ENCODE results near the gene LRRC17. TPM values are rescaled to one million over a fixed set of nuclear protein-coding genes. Genes with fewer than 3 reads are reported as not detected.

The LRRC17 gene, protein sequence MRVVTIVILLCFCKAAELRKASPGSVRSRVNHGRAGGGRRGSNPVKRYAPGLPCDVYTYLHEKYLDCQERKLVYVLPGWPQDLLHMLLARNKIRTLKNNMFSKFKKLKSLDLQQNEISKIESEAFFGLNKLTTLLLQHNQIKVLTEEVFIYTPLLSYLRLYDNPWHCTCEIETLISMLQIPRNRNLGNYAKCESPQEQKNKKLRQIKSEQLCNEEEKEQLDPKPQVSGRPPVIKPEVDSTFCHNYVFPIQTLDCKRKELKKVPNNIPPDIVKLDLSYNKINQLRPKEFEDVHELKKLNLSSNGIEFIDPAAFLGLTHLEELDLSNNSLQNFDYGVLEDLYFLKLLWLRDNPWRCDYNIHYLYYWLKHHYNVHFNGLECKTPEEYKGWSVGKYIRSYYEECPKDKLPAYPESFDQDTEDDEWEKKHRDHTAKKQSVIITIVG
- 0.18 TPM in 1 of 2 replicates, not detected in the other for total RNA-seq

GRCh38 chr7:102912742-102913141, at the start of gene LRRC17:
TSS of gene LRRC17 (plus strand) at chr7:102913000. CDS start at chr7:102933914, 20,914 bp downstream.
- Mint-ChIP-seq H3K27me3 (ENCODE audit: low read depth) (peaks cover 10% of the 10 kb centered on the region), H3K4me1 (ENCODE audit: low read depth) (peaks cover 4% of the 10 kb centered on the region), H3K27ac (no peak within 1 kb of the TSS), H3K4me3 (ENCODE audit: low read depth) (no peak within 1 kb of the TSS), H3K36me3 (ENCODE audit: low read depth) (no peaks in the 10 kb centered on the region), H3K9me3 (peaks cover 4% of the 10 kb centered on the region)
- intact Hi-C loops (cut with micrococcal nuclease), result no loop called here
- DNase-seq (ENCODE audit: low spot score), result no peak

- intact Hi-C loops (cut with micrococcal nuclease), result no loop called here
- Mint-ChIP-seq H3K36me3 (ENCODE audit: low read depth) (no peaks in the 10 kb centered on the region), H3K27ac (no peak overlapping the region), H3K27me3 (ENCODE audit: low read depth) (peaks cover 15% of the 10 kb centered on the region), H3K4me1 (ENCODE audit: low read depth) (peaks cover 5% of the 10 kb centered on the region), H3K9me3 (no peaks in the 10 kb centered on the region), H3K4me3 (ENCODE audit: low read depth) (no peak overlapping the region)
- no peak for DNase-seq (ENCODE audit: low spot score)
These were observed 47.8 kb upstream of the LRRC17 start for GRCh38 chr7:102864958-102865357.

DNA sequence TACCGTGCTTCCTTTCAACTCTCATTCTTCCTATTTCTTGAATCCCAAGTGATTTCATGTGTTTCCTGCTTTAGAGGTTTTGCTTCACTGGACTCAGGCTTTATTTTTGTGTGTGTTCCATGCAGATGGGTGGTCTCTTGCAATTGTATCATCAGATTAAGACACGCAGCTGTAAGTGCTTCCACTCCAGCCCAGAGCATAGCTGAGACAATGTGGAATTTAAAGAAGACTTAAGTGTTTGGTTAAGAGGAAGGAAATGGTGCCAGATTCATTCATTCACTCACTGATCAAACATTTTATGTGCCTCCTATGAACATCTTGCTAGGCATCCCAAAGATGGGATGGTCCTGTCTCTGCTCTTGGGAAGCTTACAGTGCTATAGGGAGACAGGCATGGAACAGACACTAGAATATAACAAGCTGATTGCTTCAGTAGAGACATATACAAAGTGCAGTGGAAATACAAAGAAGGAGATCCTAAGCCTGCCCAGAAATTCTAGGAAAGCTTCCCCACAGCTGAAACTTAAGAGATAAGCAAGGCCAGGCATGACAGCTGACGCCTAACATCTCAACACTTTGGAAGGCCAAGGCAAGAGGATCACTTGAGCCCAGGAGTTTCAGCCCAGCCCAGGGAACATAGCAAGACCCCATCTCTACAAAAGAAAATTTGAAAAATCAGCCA, 46.1 kb upstream of the LRRC17 start:
- Mint-ChIP-seq H3K36me3 (ENCODE audit: low read depth) (no peaks in the 10 kb centered on the region), H3K27me3 (ENCODE audit: low read depth) (peaks cover 14% of the 10 kb centered on the region), H3K4me1 (ENCODE audit: low read depth) (peaks cover 5% of the 10 kb centered on the region), H3K27ac (no peak overlapping the region), H3K9me3 (no peaks in the 10 kb centered on the region), H3K4me3 (ENCODE audit: low read depth) (no peak overlapping the region)
- intact Hi-C loops (cut with micrococcal nuclease), result no loop called here
- no peak for DNase-seq (ENCODE audit: low spot score)

- Mint-ChIP-seq H3K27me3 (ENCODE audit: low read depth) (peaks cover 6% of the 10 kb centered on the region), H3K27ac (no peak overlapping the region), H3K4me1 (ENCODE audit: low read depth) (peaks cover 18% of the 10 kb centered on the region), H3K9me3 (no peaks in the 10 kb centered on the region), H3K36me3 (ENCODE audit: low read depth) (no peaks in the 10 kb centered on the region), H3K4me3 (ENCODE audit: low read depth) (no peak overlapping the region)
- intact Hi-C loops (cut with micrococcal nuclease), result no loop called here
- DNase-seq (ENCODE audit: low spot score), result no peak
These were observed 43.6 kb upstream of the LRRC17 start for GRCh38 chr7:102869195-102869594.

- Mint-ChIP-seq H3K4me3 (ENCODE audit: low read depth) (no peak overlapping the region), H3K27ac (no peak overlapping the region), H3K4me1 (ENCODE audit: low read depth) (peaks cover 36% of the 10 kb centered on the region), H3K27me3 (ENCODE audit: low read depth) (peaks cover 2% of the 10 kb centered on the region), H3K36me3 (ENCODE audit: low read depth) (no peaks in the 10 kb centered on the region), H3K9me3 (no peaks in the 10 kb centered on the region)
- no peak for DNase-seq (ENCODE audit: low spot score)
- intact Hi-C loops (cut with micrococcal nuclease), result loop anchor here (10.0 kb wide), 1 partner anchor 202 kb away; the partner anchor contains the start of genes ARMC10 and FBXL13
These were observed 40.3 kb upstream of the LRRC17 start for GRCh38 chr7:102872460-102872859.

DNA sequence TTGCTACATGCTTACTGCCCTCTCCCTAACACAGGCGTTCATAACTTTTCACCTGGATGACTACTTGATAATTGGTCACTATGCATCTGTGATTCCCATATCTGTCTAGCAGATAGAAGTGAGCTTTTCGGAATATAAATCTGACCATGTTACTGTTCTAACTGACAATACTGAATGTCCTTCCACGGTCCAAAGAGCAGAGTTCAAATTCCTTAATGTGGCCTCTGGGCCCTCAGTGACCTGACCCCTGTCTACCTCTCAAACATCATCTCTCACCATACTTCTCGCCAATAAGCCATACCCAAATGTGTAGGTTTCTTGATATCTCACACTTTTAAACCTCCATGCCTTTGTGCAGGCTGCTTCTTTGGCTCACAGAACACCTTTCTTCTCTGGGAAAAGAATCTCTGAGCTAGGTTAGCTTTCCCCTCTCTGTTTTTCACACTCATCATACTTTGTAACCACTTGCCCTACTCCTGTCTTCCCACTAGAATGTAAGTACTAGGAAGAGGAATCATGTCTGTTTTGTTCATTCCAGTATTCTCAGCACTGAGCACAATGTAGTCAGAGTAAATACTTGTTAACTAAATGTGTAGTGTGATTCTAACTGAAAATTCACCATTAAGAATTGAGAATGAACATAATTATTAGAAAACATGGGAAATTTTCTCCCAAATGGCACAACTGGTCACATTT, 39.2 kb upstream of the LRRC17 start:
- Mint-ChIP-seq H3K9me3 (no peaks in the 10 kb centered on the region), H3K27ac (peak overlapping the region; percentile 29), H3K27me3 (ENCODE audit: low read depth) (peaks cover 2% of the 10 kb centered on the region), H3K36me3 (ENCODE audit: low read depth) (no peaks in the 10 kb centered on the region), H3K4me1 (ENCODE audit: low read depth) (peaks cover 33% of the 10 kb centered on the region), H3K4me3 (ENCODE audit: low read depth) (no peak overlapping the region)
- intact Hi-C loops (cut with micrococcal nuclease), result loop anchor here (1.0 to 10.0 kb wide), 2 partner anchors 59 to 201 kb away; partner anchors contain the start of genes ARMC10 and FBXL13
- no peak for DNase-seq (ENCODE audit: low spot score)

- H3K27ac Mint-ChIP-seq, result peak overlapping the region; percentile 28
- peaks cover 33% of the 10 kb centered on the region for H3K4me1 Mint-ChIP-seq (ENCODE audit: low read depth)
- intact Hi-C loops (cut with micrococcal nuclease), result loop anchor here (1.0 to 10.0 kb wide), 2 partner anchors 60 to 201 kb away; partner anchors contain the start of genes ARMC10 and FBXL13
- no peak overlapping the region for H3K4me3 Mint-ChIP-seq (ENCODE audit: low read depth)
- H3K36me3 Mint-ChIP-seq (ENCODE audit: low read depth), result no peaks in the 10 kb centered on the region
- no peaks in the 10 kb centered on the region for H3K9me3 Mint-ChIP-seq
- H3K27me3 Mint-ChIP-seq (ENCODE audit: low read depth), result peaks cover 2% of the 10 kb centered on the region
- peak; percentile 17 for DNase-seq (ENCODE audit: low spot score)
These were observed 38.5 kb upstream of the LRRC17 start for GRCh38 chr7:102874166-102874829.

DNA sequence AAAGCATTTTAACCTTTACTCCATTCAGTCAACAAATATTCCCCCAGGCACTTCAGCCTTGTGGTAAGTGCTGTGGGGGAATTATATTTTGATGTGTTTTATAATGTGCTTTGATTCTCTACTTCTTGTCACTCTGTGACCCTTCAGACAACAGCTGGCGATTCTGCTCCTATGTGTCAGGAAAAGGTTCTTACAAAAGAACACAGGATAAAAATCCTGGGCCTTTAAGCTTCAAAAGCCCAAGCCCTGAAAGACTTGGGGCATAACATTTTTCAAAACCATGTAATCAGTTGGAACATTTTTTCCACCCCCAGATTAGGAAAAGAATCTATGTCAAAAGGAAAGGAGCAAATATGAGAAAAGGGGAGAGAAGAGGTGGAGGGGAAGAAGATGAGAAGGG, 37.8 kb upstream of the LRRC17 start:
- H3K27ac Mint-ChIP-seq, result no peak overlapping the region
- intact Hi-C loops (cut with micrococcal nuclease), result loop anchor here (1.0 to 10.0 kb wide), 3 partner anchors 40 to 200 kb away; partner anchors contain the start of genes ARMC10 and FBXL13

GRCh38 chr7:102875700-102876295, 37.0 kb upstream of the LRRC17 start:
- no peak overlapping the region for H3K27ac Mint-ChIP-seq
- no peak overlapping the region for H3K4me3 Mint-ChIP-seq (ENCODE audit: low read depth)
- H3K27me3 Mint-ChIP-seq (ENCODE audit: low read depth), result peaks cover 8% of the 10 kb centered on the region
- no peaks in the 10 kb centered on the region for H3K36me3 Mint-ChIP-seq (ENCODE audit: low read depth)
- no peak for DNase-seq (ENCODE audit: low spot score)
- peaks cover 33% of the 10 kb centered on the region for H3K4me1 Mint-ChIP-seq (ENCODE audit: low read depth)
- no peaks in the 10 kb centered on the region for H3K9me3 Mint-ChIP-seq
- intact Hi-C loops (cut with micrococcal nuclease), result loop anchor here (1.0 to 10.0 kb wide), 2 partner anchors 40 to 199 kb away; partner anchors contain the start of genes ARMC10 and FBXL13

More for the DNA sequence above, 37.8 kb upstream of the LRRC17 start:
- no peak for DNase-seq (ENCODE audit: low spot score)
- Mint-ChIP-seq H3K36me3 (ENCODE audit: low read depth) (no peaks in the 10 kb centered on the region), H3K27me3 (ENCODE audit: low read depth) (peaks cover 2% of the 10 kb centered on the region), H3K4me3 (ENCODE audit: low read depth) (no peak overlapping the region), H3K9me3 (no peaks in the 10 kb centered on the region), H3K4me1 (ENCODE audit: low read depth) (peaks cover 33% of the 10 kb centered on the region)

- no peak overlapping the region for H3K4me3 Mint-ChIP-seq (ENCODE audit: low read depth)
- no peak overlapping the region for H3K27ac Mint-ChIP-seq
- H3K27me3 Mint-ChIP-seq (ENCODE audit: low read depth), result peaks cover 7% of the 10 kb centered on the region
- intact Hi-C loops (cut with micrococcal nuclease), result no loop called here
- no peaks in the 10 kb centered on the region for H3K4me1 Mint-ChIP-seq (ENCODE audit: low read depth)
- no peak for DNase-seq (ENCODE audit: low spot score)
- H3K36me3 Mint-ChIP-seq (ENCODE audit: low read depth), result no peaks in the 10 kb centered on the region
- H3K9me3 Mint-ChIP-seq, result no peaks in the 10 kb centered on the region
These were observed 29.5 kb upstream of the LRRC17 start for GRCh38 chr7:102883098-102883860.

DNA sequence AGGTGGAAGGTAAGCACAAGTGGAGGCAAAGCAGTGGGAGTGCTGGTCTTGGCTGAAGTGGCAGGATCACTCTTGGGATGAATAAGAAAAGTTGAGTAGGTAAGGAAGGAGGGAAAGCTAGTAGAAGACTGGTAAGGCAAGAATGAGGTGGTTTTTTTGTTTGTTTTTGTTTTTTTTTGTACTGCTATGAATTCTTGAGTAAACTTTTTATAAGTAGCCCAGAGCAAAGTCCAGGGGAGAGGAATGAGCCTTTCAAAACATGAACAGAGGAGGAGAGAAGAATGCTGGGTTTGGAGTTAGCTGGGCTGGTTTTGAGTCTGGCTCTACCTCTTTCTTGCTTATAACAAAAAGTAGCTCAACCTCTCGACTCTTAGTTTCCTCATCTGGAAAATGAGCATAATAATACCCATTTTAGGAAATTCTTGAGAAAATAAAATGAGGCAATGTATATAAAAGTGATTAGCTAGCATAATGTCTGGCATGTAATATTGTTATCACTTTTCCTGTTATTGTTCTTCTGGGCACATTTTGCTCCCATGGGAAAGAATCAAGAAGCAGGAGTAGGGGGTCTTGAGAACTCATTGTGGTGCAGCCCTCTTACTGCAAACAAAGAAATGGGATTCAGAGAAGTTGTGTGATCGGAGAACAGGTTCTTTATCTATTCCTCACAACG, 24.1 kb upstream of the LRRC17 start:
- H3K4me3 Mint-ChIP-seq (ENCODE audit: low read depth), result no peak overlapping the region
- H3K4me1 Mint-ChIP-seq (ENCODE audit: low read depth), result no peaks in the 10 kb centered on the region
- no peak overlapping the region for H3K27ac Mint-ChIP-seq
- H3K9me3 Mint-ChIP-seq, result no peaks in the 10 kb centered on the region
- H3K27me3 Mint-ChIP-seq (ENCODE audit: low read depth), result peaks cover 9% of the 10 kb centered on the region
- H3K36me3 Mint-ChIP-seq (ENCODE audit: low read depth), result no peaks in the 10 kb centered on the region
- no peak for DNase-seq (ENCODE audit: low spot score)
- intact Hi-C loops (cut with micrococcal nuclease), result no loop called here
